ENCODE measurements around the gene KAZN.

KAZN gene

DNA sequence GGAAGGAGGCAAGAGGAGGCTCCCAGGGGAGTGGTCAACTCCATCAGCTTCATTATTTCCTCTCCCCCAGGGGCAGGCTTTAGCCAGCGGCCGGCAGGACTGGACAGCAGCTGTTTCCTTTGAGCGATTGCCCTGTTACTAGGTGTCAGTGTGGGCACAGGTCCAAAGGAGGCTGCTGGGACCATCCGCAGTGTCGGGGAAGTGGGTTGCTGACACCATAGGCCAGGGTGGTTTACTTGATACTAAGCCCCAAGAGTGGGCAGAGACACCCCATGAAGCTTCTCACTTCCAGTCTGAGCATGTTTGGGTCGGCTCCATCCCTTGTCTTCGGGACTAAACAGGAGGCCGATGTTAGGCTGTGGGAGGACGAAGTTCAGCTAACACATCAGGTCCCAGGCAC lies 63.6 kb downstream of the KAZN start:
- DNase-seq (ENCODE audit: low read depth): no peak
- no peak overlapping the region for H3K4me3 ChIP-seq (replicated peaks; ENCODE audit: low read depth, low read length)
- TF ChIP-seq CTCF (IDR thresholded peaks at IDR 0.05; ENCODE audit: low read length, missing control alignments): no peak

GRCh38 chr1:14663773-14664172 lies 65.3 kb downstream of the KAZN start:
- no peak for TF ChIP-seq CTCF (IDR thresholded peaks at IDR 0.05; ENCODE audit: low read length, missing control alignments)
- H3K4me3 ChIP-seq (replicated peaks; ENCODE audit: low read depth, low read length): no peak overlapping the region
- no peak for DNase-seq (ENCODE audit: low read depth)

- no peak for TF ChIP-seq CTCF (IDR thresholded peaks at IDR 0.05; ENCODE audit: low read length, missing control alignments)
- no peak overlapping the region for H3K4me3 ChIP-seq (replicated peaks; ENCODE audit: low read depth, low read length)
- no peak for DNase-seq (ENCODE audit: low read depth)
These were observed 67.9 kb downstream of the KAZN start for GRCh38 chr1:14666373-14666772.

DNA sequence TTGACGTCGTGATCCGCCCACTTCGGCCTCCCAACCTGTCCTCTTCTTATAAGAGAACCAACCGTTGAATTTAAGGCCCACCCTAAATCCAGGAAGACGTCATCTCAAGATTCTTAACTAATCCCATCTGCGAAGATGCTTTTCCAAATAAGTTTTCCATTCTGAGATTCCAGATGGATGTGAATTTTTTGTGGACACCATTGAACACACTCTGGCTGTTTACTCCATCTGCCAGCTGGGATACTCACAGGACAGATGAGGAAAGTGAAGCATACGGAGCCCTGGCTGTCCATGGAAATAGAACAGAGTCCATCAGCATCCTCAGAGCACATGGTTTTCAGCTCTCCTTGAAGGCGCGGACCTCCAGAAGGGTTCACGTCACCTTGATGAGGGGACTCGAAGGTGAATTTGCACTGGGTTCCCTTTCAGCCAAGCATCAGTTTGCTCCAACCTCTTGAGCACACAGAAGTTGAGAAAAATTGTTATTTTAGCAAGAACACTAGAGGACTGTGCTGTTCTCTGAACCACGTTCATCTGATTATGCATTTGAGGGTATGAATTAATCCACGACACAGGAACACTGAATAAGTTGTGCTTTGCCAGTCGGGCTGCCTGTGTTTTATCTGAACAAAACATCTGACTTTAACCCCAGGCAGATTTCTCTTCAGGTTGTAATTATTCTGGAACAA lies 68.6 kb downstream of the KAZN start:
- H3K4me3 ChIP-seq (replicated peaks; ENCODE audit: low read depth, low read length): no peak overlapping the region
- no peak for DNase-seq (ENCODE audit: low read depth)
- TF ChIP-seq CTCF (IDR thresholded peaks at IDR 0.05; ENCODE audit: low read length, missing control alignments): no peak

- no peak overlapping the region for H3K4me3 ChIP-seq (replicated peaks; ENCODE audit: low read depth, low read length)
- no peak for TF ChIP-seq CTCF (IDR thresholded peaks at IDR 0.05; ENCODE audit: low read length, missing control alignments)
- no peak for DNase-seq (ENCODE audit: low read depth)
These were observed 69.1 kb downstream of the KAZN start for GRCh38 chr1:14667651-14667984.

GRCh38 chr1:14668538-14668937 lies 70.1 kb downstream of the KAZN start:
- TF ChIP-seq CTCF (IDR thresholded peaks at IDR 0.05; ENCODE audit: low read length, missing control alignments): no peak
- no peak overlapping the region for H3K4me3 ChIP-seq (replicated peaks; ENCODE audit: low read depth, low read length)
- DNase-seq (ENCODE audit: low read depth): no peak

GRCh38 chr1:14672005-14672404 lies 73.5 kb downstream of the KAZN start:
- DNase-seq (ENCODE audit: low read depth): no peak
- no peak overlapping the region for H3K4me3 ChIP-seq (replicated peaks; ENCODE audit: low read depth, low read length)
- TF ChIP-seq CTCF (IDR thresholded peaks at IDR 0.05; ENCODE audit: low read length, missing control alignments): no peak

All from fibroblast of pulmonary artery (primary cell).